Skeletal muscle tissue (tissue), 4 donors: ENCODE data around the gene DRC1. TPM values are rescaled to one million over a fixed set of nuclear protein-coding genes. Genes with fewer than 3 reads are reported as not detected.

Experiments
- H3K27ac ChIP-seq: one replicate; pipeline ENCODE4 v1.7.0; 2013; ENCODE audit warnings: mild to moderate bottlenecking, low read depth, low read length, inconsistent platforms
- H3K27me3 ChIP-seq, 3 donors: one replicate each; pipeline ENCODE4 v1.7.0; 2013; ENCODE audit warnings: low read length in 3 of 3; ENCODE audit not compliant: control insufficient read depth in 3 of 3, insufficient read depth in 3 of 3
- H3K36me3 ChIP-seq, 3 donors: one replicate each; pipeline ENCODE4 v1.7.0; 2013; ENCODE audit warnings: low read length in 3 of 3; ENCODE audit not compliant: control insufficient read depth in 3 of 3, insufficient read depth in 3 of 3
- H3K4me1 ChIP-seq, 3 donors: one replicate each; pipeline ENCODE4 v1.7.0; 2013; ENCODE audit warnings: low read length in 3 of 3, mild to moderate bottlenecking in 3 of 3; ENCODE audit not compliant: control insufficient read depth in 3 of 3, insufficient read depth in 3 of 3
- H3K4me3 ChIP-seq, 3 donors: one replicate each; pipeline ENCODE4 v1.7.0; 2013; ENCODE audit warnings: low read length in 3 of 3
- H3K9ac ChIP-seq, 3 donors: one replicate each; pipeline ENCODE4 v1.7.0; 2013; ENCODE audit warnings: low read length in 3 of 3, mild to moderate bottlenecking in 3 of 3, moderate library complexity in 2 of 3, low read depth in 1 of 3
- H3K9me3 ChIP-seq, 3 donors: one replicate each; pipeline ENCODE4 v1.7.0; 2013; ENCODE audit warnings: low read length in 3 of 3; ENCODE audit not compliant: control insufficient read depth in 3 of 3
- total RNA-seq: library from RNA; depleted of rRNA; stranded (reverse); fragments of >200 nt; gene quantifications from one replicate; pipeline ENCODE4 v1.2.3, GENCODE V29; 2014
- donor health status: Osteomylitis.

The DRC1 gene
- total RNA-seq, 1 donor from 2014 or later: 2.1 TPM

GRCh38 chr2:26503231-26503880 lies 101.6 kb downstream of the DRC1 start:
- Histone ChIP-seq H3K36me3 (no peaks in the 10 kb centered on the region), H3K27ac (no peak overlapping the region), H3K9ac (peak overlapping the region in 2 of 3 donors; percentile 45 to 76), H3K27me3 (peaks cover 0 to 15% (median 2%) of the 10 kb centered on the region in 3 donors), H3K4me3 (peak overlapping the region; percentile 59 to 69 (median 64)), H3K9me3 (no peaks in the 10 kb centered on the region), H3K4me1 (peaks cover 7 to 13% (median 7%) of the 10 kb centered on the region in 3 donors)

GRCh38 chr2:26504002-26504401 lies 102.3 kb downstream of the DRC1 start:
- Histone ChIP-seq H3K4me1 (peaks cover 7 to 13% (median 7%) of the 10 kb centered on the region in 3 donors), H3K36me3 (no peaks in the 10 kb centered on the region), H3K9ac (peak overlapping the region in 1 of 3 donors; percentile 76), H3K27me3 (peaks cover 0 to 15% (median 2%) of the 10 kb centered on the region in 3 donors), H3K4me3 (peak overlapping the region in 1 of 3 donors; percentile 59), H3K27ac (no peak overlapping the region), H3K9me3 (no peaks in the 10 kb centered on the region)

GRCh38 chr2:26506279-26506678 lies 104.6 kb downstream of the DRC1 start:
- Histone ChIP-seq H3K4me3 (no peak overlapping the region), H3K4me1 (peaks cover 7 to 13% (median 7%) of the 10 kb centered on the region in 3 donors), H3K27me3 (peaks cover 0 to 15% (median 2%) of the 10 kb centered on the region in 3 donors), H3K9ac (no peak overlapping the region), H3K27ac (no peak overlapping the region), H3K9me3 (no peaks in the 10 kb centered on the region), H3K36me3 (no peaks in the 10 kb centered on the region)

Other genes starting within 250 kb of the DRC1 start
- 1.0 TPM for gene GAREM2, start 228.8 kb upstream of the DRC1 start, total RNA-seq
- 174 TPM for gene HADHA, start 157.3 kb upstream of the DRC1 start, total RNA-seq
- gene HADHB, start 157.0 kb upstream of the DRC1 start, total RNA-seq: 118 TPM
- gene SELENOI, start 55.8 kb upstream of the DRC1 start, total RNA-seq: 13.0 TPM
- not detected for gene ADGRF3, start 55.1 kb upstream of the DRC1 start, total RNA-seq
- 5.2 TPM for gene OTOF, start 76.2 kb downstream of the DRC1 start, total RNA-seq
- gene CIB4, start 239.4 kb downstream of the DRC1 start, total RNA-seq: not detected